Activated gamma-delta T cell treated with anti-CD3 and anti-CD28 coated beads, Interleukin-2, amount 50 U/mL, for 16 hours (primary cell): ENCODE data around the gene FRMD4A.

Experiments
- DNase-seq: peaks from one replicate; pipeline ENCODE4 v3.0.0-alpha.2; 2020; ENCODE audit warnings: low read depth

The FRMD4A gene

DNA sequence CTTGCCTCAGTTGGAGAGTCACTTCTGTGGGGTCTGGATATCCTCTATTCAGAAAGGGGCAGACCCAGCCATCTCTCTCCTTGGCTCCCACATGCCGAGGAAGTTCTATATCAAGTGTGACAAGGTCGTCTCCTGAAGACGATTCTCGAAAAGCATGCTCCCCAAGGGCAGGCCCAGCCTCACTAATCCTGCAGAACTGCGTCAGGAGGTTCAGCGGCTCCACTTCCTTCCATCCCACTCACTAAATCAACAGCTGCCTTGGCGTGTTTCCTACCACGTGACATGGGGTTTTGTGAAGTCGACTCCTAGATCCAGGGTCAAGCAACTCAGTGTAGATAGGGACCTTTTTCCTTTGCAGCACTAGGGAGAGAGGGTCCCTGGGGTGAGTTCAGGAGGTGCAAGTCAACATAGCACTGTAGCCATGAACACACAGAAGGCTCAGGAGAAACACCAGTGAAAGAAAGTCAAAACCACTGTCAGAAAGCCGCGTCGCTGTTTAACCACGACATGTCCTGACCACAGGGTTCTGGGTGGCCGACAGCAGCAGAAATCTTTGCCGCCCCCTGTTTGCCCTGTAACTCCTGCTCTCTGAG, 587.5 kb downstream of the FRMD4A start:
- no peak for DNase-seq

DNA sequence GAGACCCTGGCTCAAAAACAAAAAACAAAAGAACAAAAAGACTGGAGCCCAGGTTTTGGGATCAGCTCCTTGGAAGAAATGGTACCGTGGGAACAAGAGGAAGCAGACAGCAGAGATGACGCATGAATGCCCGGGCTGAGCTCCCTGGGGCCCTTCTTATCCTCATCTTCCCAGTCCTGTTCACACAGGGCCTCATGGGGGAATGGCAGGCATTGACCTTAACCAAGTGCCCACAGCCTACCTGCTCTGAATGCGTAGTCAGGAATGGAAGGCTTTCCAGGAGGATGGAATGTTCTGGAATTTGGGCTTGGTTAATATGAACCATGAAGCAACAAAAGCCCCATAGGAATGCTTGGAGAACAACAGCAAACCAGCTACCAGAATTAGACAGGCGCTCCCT, 589.3 kb downstream of the FRMD4A start:
- DNase-seq = no peak

DNA sequence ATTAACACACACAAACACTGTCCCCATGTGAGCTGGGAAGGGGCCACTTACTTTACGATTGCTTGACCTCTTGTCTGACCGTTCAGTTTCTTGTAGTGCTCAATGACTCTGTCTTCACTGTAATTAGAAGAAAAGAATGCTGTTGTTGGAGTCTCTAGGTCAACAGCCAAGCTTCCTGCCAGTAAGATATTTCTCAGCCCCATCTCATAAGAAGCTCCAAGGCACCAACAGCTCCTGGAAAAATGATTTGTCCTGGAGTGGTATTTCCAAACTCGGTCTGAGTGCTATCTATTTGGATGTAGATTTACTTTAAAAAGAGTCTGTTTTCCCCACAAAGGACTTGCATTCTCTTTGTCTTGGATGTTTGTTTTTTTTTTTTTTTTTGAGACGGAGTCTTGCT, 590.3 kb downstream of the FRMD4A start:
- no peak for DNase-seq

DNA sequence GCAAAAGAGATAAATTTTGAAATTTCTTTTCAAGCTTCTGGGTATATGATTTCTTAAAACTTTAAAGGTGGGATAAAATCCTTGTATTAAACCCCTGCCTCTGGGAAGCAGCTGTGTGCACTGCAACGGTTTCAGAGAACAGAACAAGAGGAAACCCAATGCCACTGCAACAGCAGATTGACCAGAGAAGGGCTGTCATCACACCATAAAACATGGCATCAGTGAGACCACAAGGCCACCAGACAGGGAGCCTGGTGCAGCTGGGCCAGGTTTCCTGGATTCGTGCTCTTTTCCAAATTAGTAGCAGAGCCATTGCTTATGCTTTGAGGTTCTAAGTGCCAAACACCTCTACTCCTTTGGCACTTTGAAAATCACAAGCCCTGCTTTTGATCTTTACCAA, 591.5 kb downstream of the FRMD4A start:
- DNase-seq = no peak

DNA sequence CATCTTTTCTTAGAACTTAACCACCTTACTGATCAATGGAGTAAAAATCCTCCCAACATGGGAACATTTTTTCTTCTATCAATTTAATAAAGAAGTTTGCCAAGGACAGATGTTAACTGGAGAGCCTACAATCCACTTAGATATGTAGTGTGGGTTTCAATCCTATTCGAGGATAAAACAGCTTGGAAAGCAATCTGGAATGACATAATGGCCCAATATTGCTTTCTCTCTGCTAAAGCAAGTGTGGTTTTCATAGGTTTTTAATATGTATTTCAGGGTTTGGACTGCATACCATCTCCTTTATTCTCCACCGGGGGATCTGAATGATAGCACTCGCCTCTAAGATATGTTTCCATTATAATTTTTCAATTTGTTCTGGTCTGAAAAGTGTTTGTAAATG, 594.2 kb downstream of the FRMD4A start:
- no peak for DNase-seq

DNA sequence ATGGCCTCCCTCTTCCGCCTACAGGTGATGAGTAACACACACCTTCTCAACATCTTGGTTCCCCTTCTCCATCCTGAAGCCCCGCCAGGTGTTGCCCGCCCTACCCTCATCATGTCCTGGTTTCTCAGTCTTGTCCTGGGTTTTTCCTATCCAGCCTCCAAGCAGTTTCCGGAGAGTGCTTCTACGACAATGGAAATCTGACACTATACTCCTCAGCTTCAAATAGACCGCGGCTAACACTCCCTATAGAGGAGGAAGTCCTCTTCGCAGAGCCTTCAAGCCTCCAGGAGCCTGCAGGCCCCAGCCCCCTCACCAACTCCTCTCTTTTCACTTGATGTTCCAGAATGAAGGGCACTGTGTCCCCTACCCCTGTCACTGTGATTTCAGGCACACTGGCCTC, 596.6 kb downstream of the FRMD4A start:
- DNase-seq = no peak

DNA sequence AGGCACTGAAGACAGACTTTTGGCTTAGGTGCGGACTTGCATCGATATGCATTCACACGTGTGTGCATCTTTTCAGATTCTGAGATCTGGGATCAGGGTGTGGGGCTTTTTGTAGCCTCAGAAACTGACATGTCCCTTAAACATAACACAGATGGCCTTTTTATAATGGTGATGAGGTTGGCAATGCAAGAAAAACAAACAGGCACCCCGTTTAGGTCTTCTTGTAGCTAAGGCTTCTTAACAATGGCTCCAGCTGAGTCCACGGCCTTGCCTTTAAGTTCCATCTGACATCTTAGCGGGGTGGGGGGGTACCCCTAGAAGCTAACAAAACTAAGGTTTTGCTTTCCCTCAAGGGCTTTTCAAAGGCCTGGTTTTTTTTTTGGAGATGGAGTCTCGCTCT, 597.7 kb downstream of the FRMD4A start:
- no peak for DNase-seq

DNA sequence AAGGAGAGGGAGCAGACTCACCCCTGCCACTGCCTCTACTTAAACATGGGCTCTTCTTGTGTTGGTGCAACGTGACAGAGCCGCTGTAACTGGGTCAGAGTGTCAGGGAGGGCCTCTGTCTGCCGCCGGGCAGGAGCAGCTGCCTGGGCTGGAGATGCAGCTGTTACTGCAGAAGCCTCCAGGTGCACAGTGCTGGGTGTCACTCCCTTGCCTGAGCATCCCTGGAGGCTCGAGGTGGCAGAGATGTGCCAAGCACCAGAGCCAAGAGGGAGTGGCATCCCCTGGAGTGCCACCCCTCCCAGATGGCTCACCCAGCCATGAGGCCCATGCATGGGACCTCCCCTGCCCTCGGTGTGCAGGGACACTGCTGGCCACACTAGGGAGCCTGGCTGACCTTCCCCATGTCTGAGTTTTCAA, 598.3 kb downstream of the FRMD4A start:
- no peak for DNase-seq

DNA sequence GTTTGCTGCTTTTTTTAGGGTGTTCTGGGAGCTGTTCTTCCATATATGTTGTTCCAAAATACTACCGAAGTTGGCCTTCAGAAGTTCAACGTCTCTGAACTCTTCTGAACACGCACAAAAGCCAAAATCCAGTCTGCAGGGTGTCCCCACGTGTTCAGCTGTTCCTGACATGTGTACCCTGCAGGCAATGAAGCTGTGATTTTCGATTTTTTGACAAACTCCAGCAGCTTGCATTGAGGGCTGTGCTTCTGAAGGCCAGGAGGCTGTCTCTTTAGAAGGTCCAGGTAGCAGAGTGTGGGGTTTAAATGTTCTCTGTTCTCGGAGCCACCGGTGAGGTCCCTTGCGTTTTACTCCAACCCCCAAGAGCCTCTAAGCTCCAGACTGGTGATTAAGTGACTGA, 598.9 kb downstream of the FRMD4A start:
- no peak for DNase-seq

DNA sequence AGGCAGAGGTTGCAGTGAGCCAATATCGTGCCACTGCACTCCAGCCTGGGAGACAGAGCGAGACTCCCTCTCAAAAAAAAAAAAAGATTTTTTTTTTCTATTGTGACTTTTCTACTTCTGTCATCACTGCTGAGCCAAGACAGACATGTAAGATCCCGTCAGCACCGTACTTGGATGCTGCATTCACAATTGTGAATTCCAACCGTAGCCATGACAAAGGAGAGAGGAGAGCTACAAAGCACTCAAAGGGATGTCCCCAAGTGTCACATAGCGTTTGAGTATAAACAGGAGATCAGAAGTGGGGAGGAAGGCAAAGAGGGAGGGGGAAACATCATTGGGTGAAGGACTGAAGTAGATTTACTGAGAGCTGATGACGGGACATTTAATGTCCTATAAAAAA, 599.8 kb downstream of the FRMD4A start:
- DNase-seq = no peak

DNA sequence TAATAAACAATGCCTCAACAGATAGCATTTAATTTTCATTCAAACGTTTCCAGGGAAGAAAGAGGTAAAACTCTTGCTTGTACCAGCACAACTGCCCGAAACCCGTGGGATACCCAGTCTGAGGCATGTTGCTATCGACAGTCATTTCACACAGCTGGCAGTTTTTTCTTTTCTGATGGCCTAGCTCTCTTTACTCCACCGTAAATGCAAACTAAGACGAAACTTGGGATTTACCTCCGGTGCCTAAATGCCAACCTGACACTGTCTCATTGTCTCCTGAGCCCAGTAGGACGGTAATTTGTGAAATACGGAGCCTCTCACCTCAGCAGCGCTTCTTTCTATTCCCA, 600.4 kb downstream of the FRMD4A start:
- no peak for DNase-seq

DNA sequence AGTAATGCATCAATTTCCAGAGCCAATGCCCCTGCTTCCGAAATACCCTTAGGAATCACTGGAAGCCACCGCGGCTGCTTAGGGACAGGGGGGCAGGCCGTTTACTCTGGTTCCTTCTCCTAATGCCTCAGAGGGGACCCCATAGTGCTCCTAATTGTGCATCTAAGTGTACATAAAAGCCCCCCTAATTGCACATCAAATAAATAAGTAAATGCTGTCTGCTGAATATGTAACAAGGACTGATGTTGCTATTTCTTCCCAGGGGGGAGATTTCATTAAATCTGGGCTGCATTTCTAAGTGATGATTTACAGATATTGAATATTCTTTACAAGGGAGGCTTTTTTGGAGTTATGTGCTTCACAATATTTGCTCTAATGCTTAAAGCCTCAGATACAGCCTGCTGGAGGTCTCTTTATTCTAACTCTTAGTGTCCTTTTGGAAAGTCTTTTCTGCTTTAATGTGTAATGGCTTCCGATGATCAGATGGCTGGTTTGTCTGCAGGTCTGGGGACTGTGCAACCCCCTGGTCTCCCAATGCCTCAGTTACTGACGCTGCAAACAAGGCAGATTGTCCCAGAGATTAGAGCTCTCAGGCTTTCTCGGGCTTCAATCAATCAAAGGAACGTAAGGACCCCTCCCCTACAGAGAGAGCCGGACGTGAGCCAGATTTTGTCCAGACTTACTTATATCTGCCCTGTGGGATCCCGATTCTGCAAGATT, 601.0 kb downstream of the FRMD4A start:
- DNase-seq = no peak

DNA sequence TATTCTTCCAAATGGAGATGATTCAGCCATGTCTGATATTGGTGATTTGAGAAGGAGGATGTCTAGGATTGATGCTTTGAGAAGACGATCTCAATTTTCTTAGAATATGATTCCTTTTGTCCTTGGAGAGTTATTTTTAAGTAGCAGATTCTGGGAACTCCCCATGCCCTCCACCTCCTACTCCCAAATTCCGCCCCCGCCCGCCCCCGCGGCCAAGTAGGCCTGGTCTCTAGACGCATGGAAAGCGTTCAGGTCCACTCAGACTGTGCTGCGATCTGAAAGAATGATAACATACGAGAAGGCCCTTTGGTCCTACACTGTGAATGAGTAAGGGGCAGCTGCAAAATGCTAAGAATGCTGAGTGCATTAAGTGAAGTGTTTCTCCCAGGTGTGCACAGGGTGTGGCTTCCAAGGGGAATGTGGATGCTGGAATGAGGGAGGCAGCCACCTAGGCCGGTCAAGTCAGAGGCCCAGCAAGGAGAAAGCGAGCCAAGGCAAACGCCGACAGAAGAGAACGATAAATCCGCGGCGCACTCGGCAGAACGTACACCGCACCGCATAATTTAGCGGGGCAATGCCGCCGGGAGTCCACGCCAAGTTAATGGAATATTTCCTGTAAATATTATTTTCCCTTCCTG, 601.7 kb downstream of the FRMD4A start:
- no peak for DNase-seq

DNA sequence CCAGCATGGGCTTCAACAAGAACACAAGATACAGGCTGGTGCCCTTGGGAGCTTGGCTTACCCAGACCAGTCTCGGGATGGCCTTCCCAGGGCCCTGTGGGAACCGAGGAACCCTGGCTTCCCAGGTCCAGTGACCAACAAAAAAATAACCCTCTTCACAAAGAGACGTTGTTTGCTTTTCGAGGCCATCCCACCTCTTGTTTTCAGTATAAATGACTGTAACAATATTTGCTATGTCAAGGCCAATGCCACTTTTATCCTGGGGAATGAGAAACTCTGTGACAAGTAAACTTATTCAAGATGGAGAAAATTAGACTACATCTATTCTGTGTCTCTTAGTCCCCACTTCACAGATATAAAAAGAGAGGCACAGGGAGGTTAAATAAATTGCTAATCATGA, 605.1 kb downstream of the FRMD4A start:
- DNase-seq = no peak

DNA sequence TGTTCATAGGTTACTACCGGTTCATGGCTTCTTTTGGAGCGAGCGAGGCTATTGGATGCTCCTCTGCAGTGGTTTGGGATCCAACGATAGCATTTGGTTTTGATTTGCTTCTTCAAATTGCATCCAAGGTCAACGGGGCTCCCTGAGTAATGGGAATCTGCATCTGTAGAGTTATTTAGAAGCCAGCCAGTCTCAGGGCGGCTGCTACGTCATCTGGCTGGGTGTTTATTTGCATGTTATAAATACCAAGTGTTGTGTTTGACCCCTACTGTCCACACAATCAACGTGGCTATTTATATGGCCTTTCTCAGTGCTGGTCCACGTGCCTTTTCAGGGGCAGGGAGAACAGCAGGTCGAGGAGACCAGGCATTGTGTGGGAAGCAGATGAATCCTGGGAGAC, 606.2 kb downstream of the FRMD4A start:
- no peak for DNase-seq

DNA sequence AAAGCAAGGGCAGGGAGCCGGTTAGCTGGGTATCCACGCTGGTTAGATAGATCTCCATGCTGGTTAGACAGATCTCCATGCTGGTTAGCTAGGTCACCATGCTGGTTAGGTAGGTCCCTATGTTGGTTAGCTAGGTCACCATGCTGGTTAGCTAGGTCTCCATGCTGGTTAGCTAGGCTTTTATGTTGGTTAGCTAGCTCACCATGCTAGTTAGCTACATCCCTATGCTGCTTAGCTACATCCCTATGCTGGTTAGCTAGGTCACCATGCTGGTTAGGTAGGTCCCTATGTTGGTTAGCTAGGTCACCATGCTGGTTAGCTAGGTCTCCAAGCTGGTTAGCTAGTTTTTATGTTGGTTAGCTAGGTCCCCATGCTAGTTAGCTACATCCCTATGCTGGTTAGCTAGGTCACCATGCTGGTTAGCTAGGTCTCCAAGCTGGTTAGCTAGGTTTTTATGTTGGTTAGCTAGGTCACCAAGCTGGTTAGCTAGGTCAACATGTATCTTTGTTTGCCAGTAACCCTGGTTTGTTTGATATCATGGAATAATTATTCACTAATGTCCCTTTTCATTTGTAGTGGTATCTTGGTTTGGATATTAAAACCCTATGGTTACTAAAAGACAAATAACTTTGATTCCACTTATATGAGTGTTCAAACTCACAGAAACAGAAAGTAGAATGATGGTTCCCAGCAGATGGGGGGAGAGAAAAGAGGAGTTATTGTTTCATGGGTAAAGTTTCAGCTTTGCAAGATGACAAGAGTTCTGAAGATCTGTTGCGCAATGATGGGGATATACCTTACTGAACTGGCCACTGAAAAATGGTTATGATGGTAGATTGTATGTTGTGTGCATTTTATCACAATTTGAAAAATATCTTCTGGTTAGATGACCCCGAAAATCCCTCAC, 607.7 kb downstream of the FRMD4A start:
- DNase-seq = no peak

DNA sequence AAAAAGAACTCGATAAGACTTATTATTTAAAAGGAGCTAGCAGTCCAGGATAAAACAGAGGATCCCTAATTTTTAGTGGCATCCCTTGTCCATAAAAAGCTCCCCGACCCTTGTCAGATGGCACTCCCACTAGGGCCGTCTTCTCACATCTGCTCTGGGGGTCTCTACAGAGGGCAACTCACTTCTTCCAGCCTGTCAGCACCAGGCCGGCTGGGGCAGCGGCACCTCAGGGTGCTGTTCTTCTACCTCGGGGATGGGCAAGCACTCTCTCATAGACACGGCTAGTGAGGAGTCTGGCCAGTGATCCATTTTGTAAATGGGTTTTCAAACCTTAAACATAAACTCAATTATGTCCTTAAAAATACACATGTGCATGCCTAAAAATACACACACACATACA, 609.2 kb downstream of the FRMD4A start:
- no peak for DNase-seq

DNA sequence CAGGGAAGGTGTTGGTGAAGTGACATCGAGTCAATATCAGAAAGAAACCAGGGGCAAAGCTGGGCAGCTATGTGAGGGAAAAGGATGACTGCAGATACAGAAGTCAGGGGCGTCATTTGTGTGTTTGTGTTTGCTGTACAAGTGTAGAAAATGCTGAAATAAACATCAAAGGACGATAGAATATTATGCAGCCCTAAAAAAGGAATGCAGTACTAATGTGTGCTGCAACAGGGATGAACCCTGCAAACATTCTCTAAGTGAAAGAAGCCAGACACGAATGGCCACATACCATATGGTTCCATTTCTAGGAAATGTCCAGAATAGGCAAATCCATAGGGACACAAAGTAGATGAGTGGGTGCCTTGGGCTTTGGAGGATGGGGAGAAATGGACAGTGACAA, 610.0 kb downstream of the FRMD4A start:
- DNase-seq = no peak

DNA sequence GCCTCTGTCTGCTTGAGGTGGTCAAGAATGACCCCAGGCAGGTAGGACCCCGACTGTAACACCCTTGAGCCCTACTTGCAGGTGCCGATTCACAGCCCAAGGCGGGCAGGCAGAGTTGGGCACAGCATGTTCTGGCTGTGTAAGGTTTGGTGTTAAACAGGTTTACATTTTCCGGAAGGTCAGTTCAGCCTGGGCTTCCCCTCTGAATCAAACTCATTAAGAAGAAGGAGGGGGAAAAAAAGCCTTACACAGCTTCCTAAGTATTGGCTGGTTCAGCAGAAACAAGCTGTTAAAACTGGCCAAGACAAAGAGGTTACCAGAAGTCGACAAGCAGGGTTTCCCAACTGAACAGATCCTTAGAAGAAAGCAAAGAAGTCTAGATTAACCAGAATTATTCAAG, 611.3 kb downstream of the FRMD4A start:
- DNase-seq = no peak

DNA sequence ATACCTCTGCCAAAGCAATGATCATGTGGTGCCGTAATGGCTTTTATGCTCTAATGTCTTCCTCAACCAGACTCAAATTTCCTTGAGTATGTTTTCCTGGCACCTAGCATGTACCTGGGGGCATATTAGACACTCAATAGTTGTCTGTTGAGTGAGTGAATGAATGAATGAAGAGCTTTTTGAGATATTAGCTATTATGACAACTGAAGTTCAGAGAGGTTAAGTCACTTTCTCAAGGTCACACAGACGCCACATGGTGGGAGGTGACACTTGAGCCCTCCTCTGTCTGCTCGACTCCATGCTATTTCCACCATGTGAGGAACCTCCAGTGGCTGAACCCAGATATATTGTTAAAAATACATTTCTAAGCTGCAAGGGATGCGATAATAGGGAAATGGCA, 611.9 kb downstream of the FRMD4A start:
- DNase-seq = no peak

DNA sequence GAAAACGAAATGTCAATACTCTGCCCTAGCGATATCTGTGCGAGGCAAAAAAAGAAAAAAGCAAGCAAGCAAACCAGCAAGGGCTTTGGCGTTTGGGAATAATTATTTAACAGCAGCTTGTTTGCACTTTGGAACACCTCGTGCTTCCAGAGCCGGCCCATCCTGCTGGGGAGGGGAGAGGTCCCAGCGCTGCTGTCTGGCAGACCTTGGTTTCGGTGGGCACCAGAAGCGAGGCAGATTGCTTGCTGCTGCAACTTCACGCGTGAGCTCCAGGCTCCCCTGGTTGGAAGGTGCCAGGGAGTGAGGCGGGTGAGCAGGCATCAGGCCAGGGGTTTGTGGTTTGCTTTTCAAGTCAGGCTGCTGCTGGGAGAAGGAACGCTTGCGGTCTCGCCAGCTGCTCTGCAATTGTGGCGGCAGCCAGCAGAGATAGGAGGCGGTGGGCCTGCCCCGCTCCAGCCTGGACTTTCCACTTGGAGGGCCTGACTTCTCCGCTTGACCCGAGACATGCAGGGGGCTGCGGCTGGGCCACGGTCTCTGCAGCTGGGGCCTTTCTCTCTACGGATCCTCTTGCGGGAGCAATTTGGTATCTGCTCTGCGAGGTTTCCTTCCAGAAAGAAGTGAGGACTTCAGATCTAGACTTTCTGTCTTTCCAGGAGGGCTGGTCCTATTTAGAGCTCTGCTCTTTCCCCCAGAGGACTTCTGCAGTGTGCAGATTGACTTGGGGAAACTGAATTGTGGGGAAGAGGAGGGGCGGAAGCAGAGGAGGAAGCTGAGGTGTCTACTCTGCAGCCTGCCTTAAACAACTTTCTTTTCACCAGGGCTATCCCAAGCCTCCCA, 612.6 kb downstream of the FRMD4A start:
- no peak for DNase-seq

DNA sequence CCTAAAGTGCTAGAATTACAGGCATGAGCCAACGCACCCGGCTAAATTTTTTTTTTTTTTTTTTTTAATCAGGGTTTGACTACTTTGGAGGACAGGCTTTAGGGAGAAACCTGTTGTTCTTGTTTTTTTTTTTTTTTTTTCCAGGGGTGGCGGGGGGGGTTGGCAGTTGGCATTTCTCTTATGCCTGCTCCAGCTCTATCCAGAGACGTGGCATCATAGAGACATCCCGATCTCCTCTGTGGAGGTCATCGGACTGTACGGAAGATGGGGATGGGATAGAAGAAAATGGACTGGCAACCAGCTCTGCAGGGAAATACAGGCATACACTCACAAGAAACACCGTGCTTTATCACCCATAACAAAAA, 613.2 kb downstream of the FRMD4A start:
- DNase-seq = no peak
